Coronary artery (tissue), 2 donors: Measurements from ENCODE around the gene WDR64.

Source experiments
- DNase-seq: peaks from one replicate; pipeline ENCODE4 v3.0.0-alpha.2; 2017; ENCODE audit warnings: low spot score
- H3K27ac ChIP-seq, 2 donors: fragments of 200-600 bp; sonication (generic); one replicate each; pipeline ENCODE4 v1.5.1; 2016 to 2019
- H3K4me3 ChIP-seq: fragments of 200-600 bp; sonication (generic); 2 replicates; pipeline ENCODE4 v1.5.1; 2016; ENCODE audit warnings: mild to moderate bottlenecking, moderate library complexity
- CTCF ChIP-seq: fragments of 200-600 bp; sonication (generic); IDR thresholded peaks from one replicate; pipeline ENCODE4 v1.5.1; 2019; ENCODE audit warnings: antibody characterized with exemption

The WDR64 gene

GRCh38 chr1:241716915-241717656 is 65.0 kb downstream of the WDR64 start:
- TF ChIP-seq CTCF = no peak
- Histone ChIP-seq H3K27ac (no peak overlapping the region), H3K4me3 (no peak overlapping the region)
- no peak for DNase-seq

- no peak for TF ChIP-seq CTCF
- DNase-seq = no peak
- Histone ChIP-seq H3K27ac (no peak overlapping the region), H3K4me3 (no peak overlapping the region)
Observed at GRCh38 chr1:241717975-241718374, 65.9 kb downstream of the WDR64 start.

GRCh38 chr1:241721011-241721410 is 68.9 kb downstream of the WDR64 start:
- DNase-seq = no peak
- Histone ChIP-seq H3K27ac (no peak overlapping the region), H3K4me3 (no peak overlapping the region)
- TF ChIP-seq CTCF = no peak

GRCh38 chr1:241722947-241723346 is 70.9 kb downstream of the WDR64 start:
- H3K27ac ChIP-seq = no peak overlapping the region
- DNase-seq = no peak
- TF ChIP-seq CTCF = no peak
- no peak overlapping the region for H3K4me3 ChIP-seq

- TF ChIP-seq CTCF = no peak
- Histone ChIP-seq H3K27ac (no peak overlapping the region), H3K4me3 (no peak overlapping the region)
- DNase-seq = no peak
Observed at GRCh38 chr1:241724741-241725356, 72.8 kb downstream of the WDR64 start.

- Histone ChIP-seq H3K4me3 (no peak overlapping the region), H3K27ac (no peak overlapping the region)
- no peak for TF ChIP-seq CTCF
- DNase-seq = no peak
Observed at GRCh38 chr1:241730031-241730430, 78.0 kb downstream of the WDR64 start.

- Histone ChIP-seq H3K4me3 (no peak overlapping the region), H3K27ac (no peak overlapping the region)
- TF ChIP-seq CTCF = no peak
- no peak for DNase-seq
Observed at GRCh38 chr1:241733899-241734298, 81.8 kb downstream of the WDR64 start.
